Measurements from ENCODE around the gene USP36.

DNA sequence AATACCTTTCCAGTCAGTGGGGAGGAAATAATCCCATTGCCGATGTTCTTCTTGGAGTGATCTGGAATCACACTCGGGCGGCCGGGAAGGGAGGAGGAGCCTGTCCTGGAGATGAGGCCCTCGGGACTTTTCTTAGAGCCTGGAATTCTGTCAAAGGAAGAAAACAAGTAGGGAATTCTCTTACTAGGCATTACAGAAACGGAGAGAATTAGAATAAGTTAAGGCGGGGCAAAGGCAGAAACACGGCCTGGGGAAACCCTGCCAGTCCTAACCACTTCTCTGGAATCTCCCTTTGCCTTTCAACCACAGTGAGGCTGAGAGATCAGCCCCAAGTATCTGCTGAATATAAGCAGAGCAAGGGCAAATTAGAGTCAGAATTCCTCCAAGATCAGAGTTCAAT lies 27.8 kb downstream of the USP36 start:
- TF ChIP-seq, protein P1, sequence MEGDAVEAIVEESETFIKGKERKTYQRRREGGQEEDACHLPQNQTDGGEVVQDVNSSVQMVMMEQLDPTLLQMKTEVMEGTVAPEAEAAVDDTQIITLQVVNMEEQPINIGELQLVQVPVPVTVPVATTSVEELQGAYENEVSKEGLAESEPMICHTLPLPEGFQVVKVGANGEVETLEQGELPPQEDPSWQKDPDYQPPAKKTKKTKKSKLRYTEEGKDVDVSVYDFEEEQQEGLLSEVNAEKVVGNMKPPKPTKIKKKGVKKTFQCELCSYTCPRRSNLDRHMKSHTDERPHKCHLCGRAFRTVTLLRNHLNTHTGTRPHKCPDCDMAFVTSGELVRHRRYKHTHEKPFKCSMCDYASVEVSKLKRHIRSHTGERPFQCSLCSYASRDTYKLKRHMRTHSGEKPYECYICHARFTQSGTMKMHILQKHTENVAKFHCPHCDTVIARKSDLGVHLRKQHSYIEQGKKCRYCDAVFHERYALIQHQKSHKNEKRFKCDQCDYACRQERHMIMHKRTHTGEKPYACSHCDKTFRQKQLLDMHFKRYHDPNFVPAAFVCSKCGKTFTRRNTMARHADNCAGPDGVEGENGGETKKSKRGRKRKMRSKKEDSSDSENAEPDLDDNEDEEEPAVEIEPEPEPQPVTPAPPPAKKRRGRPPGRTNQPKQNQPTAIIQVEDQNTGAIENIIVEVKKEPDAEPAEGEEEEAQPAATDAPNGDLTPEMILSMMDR (IDR thresholded peaks at IDR 0.05): no peak
- TF ChIP-seq, protein P2, sequence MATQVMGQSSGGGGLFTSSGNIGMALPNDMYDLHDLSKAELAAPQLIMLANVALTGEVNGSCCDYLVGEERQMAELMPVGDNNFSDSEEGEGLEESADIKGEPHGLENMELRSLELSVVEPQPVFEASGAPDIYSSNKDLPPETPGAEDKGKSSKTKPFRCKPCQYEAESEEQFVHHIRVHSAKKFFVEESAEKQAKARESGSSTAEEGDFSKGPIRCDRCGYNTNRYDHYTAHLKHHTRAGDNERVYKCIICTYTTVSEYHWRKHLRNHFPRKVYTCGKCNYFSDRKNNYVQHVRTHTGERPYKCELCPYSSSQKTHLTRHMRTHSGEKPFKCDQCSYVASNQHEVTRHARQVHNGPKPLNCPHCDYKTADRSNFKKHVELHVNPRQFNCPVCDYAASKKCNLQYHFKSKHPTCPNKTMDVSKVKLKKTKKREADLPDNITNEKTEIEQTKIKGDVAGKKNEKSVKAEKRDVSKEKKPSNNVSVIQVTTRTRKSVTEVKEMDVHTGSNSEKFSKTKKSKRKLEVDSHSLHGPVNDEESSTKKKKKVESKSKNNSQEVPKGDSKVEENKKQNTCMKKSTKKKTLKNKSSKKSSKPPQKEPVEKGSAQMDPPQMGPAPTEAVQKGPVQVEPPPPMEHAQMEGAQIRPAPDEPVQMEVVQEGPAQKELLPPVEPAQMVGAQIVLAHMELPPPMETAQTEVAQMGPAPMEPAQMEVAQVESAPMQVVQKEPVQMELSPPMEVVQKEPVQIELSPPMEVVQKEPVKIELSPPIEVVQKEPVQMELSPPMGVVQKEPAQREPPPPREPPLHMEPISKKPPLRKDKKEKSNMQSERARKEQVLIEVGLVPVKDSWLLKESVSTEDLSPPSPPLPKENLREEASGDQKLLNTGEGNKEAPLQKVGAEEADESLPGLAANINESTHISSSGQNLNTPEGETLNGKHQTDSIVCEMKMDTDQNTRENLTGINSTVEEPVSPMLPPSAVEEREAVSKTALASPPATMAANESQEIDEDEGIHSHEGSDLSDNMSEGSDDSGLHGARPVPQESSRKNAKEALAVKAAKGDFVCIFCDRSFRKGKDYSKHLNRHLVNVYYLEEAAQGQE (IDR thresholded peaks at IDR 0.05; ENCODE audit: insufficient read depth in 1 of 2, low read depth in 2 of 2, low read length in 1 of 2): no peak
- no peak for TF ChIP-seq SIN3A (IDR thresholded peaks at IDR 0.05; ENCODE audit: borderline replicate concordance, insufficient read depth, low read depth, low read length)
- TF ChIP-seq POLR2AphosphoS5 (IDR thresholded peaks at IDR 0.05; ENCODE audit: low read depth, low read length): no peak
- TF ChIP-seq TCF7L2 (IDR thresholded peaks at IDR 0.05; ENCODE audit: low read depth, low read length): no peak
